HEK293T (cell line): ENCODE data around the gene SLC35F3.

Source experiments
- CTCF ChIA-PET: fragments of 350-600 bp; formaldehyde crosslinking; extraction: SDS; loops from one replicate; lab custom pipeline; 2021; ENCODE audit warnings: antibody characterized with exemption, inconsistent platforms; lab: Yijun Ruan, JAX
- POLR2A ChIA-PET: fragments of 350-600 bp; formaldehyde crosslinking; extraction: SDS; loops from one replicate; lab custom pipeline; 2020; ENCODE audit warnings: antibody characterized with exemption, inconsistent platforms; lab: Yijun Ruan, JAX
- DNase-seq: peaks from one replicate; pipeline ENCODE4 v3.0.0; 2012; ENCODE audit warnings: mixed read lengths; ENCODE audit errors: extremely low spot score
- ARNT ChIP-seq: fragments of 450-650 bp; IDR thresholded peaks from 2 replicates; pipeline ENCODE4 v1.6.1; 2017; ENCODE audit warnings: mild to moderate bottlenecking
- BHLHE40 ChIP-seq: fragments of 450-650 bp; IDR thresholded peaks from 2 replicates; pipeline ENCODE4 v1.6.1; 2016; ENCODE audit warnings: mild to moderate bottlenecking, moderate library complexity, borderline replicate concordance
- CTBP1 ChIP-seq: fragments of 450-650 bp; IDR thresholded peaks from 2 replicates; pipeline ENCODE4 v1.6.1; 2016; ENCODE audit warnings: borderline replicate concordance
- ELF4 ChIP-seq: fragments of 450-650 bp; IDR thresholded peaks from 2 replicates; pipeline ENCODE4 v1.6.1; 2017; ENCODE audit warnings: antibody characterized with exemption
- FOXA1 ChIP-seq: fragments of 450-650 bp; IDR thresholded peaks from 2 replicates; pipeline ENCODE4 v1.6.1; 2016; ENCODE audit warnings: mild to moderate bottlenecking
- FOXK2 ChIP-seq: fragments of 450-650 bp; IDR thresholded peaks from 2 replicates; pipeline ENCODE4 v1.6.1; 2016; ENCODE audit warnings: mild to moderate bottlenecking
- FOXM1 ChIP-seq: fragments of 450-650 bp; IDR thresholded peaks from 2 replicates; pipeline ENCODE4 v1.6.1; 2017; ENCODE audit warnings: mild to moderate bottlenecking, borderline replicate concordance
- HDGF ChIP-seq: fragments of 450-650 bp; IDR thresholded peaks from 2 replicates; pipeline ENCODE4 v1.6.1; 2017; ENCODE audit warnings: antibody characterized with exemption, borderline replicate concordance
- L3MBTL2 ChIP-seq: fragments of 450-650 bp; conservative IDR thresholded peaks from 2 replicates; pipeline ENCODE4 v1.6.1; 2016; ENCODE audit warnings: mild to moderate bottlenecking
- LEF1 ChIP-seq: fragments of 450-650 bp; IDR thresholded peaks from 2 replicates; pipeline ENCODE4 v1.6.1; 2017; ENCODE audit warnings: mild to moderate bottlenecking, borderline replicate concordance
- NFRKB ChIP-seq: fragments of 450-650 bp; IDR thresholded peaks from 2 replicates; pipeline ENCODE4 v1.6.1; 2016; ENCODE audit warnings: mild to moderate bottlenecking, moderate library complexity
- PKNOX1 ChIP-seq: fragments of 450-650 bp; IDR thresholded peaks from 2 replicates; pipeline ENCODE4 v1.6.1; 2016
- SP1 ChIP-seq: fragments of 450-650 bp; IDR thresholded peaks from 2 replicates; pipeline ENCODE4 v1.6.1; 2017
- SUZ12 ChIP-seq: fragments of 450-650 bp; IDR thresholded peaks from 2 replicates; pipeline ENCODE4 v1.6.1; 2016; ENCODE audit warnings: mild to moderate bottlenecking
- TARDBP ChIP-seq: fragments of 450-650 bp; IDR thresholded peaks from 2 replicates; pipeline ENCODE4 v1.6.1; 2016
- ZNF384 ChIP-seq: fragments of 450-650 bp; IDR thresholded peaks from 2 replicates; pipeline ENCODE4 v1.6.1; 2016

The SLC35F3 gene

GRCh38 chr1:233971753-233972152 lies 67.3 kb downstream of the SLC35F3 start:
- DNase-seq, result no peak
- CTCF ChIA-PET, result no interaction called here
- POLR2A ChIA-PET, result no interaction called here
- TF ChIP-seq FOXK2 (no peak), ARNT (no peak), ZNF384 (no peak), HDGF (no peak), PKNOX1 (no peak), LEF1 (no peak), SP1 (no peak), CTBP1 (no peak), ELF4 (no peak), NFRKB (no peak)

- no peak for DNase-seq
- ChIA-PET CTCF (no interaction called here), POLR2A (no interaction called here)
- TF ChIP-seq ZNF384, result no peak
- no peak for TF ChIP-seq LEF1
- no peak for TF ChIP-seq HDGF
- TF ChIP-seq NFRKB, result no peak
- no peak for TF ChIP-seq PKNOX1
- TF ChIP-seq ARNT, result no peak
- no peak for TF ChIP-seq FOXA1
- TF ChIP-seq CTBP1, result no peak
- TF ChIP-seq L3MBTL2, result no peak
- TF ChIP-seq ELF4, result no peak
- no peak for TF ChIP-seq SUZ12
Measured at GRCh38 chr1:233972563-233972950, 68.1 kb downstream of the SLC35F3 start.

GRCh38 chr1:233972951-233973635 lies 68.6 kb downstream of the SLC35F3 start:
- ChIA-PET CTCF (no interaction called here), POLR2A (interaction anchor here (0.7 kb wide), 1 partner anchor 9 kb away, joined by 3 read pairs; no protein-coding TSS in a partner anchor)
- TF ChIP-seq BHLHE40, result no peak
- TF ChIP-seq L3MBTL2, result no peak
- TF ChIP-seq SP1, result no peak
- no peak for TF ChIP-seq ELF4
- TF ChIP-seq TARDBP, result no peak
- no peak for TF ChIP-seq CTBP1
- no peak for TF ChIP-seq NFRKB
- TF ChIP-seq LEF1, result no peak
- no peak for TF ChIP-seq ARNT
- TF ChIP-seq PKNOX1, result no peak
- TF ChIP-seq ZNF384, result no peak
- TF ChIP-seq FOXK2, result no peak
- TF ChIP-seq SUZ12, result no peak
- no peak for TF ChIP-seq HDGF
- no peak for TF ChIP-seq FOXM1
- TF ChIP-seq FOXA1, result no peak
- no peak for DNase-seq

- CTCF ChIA-PET, result no interaction called here
- TF ChIP-seq PKNOX1, result no peak
- TF ChIP-seq ZNF384, result no peak
- TF ChIP-seq CTBP1, result no peak
- TF ChIP-seq ELF4, result no peak
- TF ChIP-seq L3MBTL2, result no peak
- TF ChIP-seq LEF1, result no peak
- no peak for TF ChIP-seq SUZ12
- no peak for TF ChIP-seq TARDBP
- TF ChIP-seq HDGF, result no peak
- no peak for TF ChIP-seq FOXK2
- no peak for TF ChIP-seq FOXA1
- POLR2A ChIA-PET, result no interaction called here
- DNase-seq, result no peak
Measured at GRCh38 chr1:233975486-233975885, 71.0 kb downstream of the SLC35F3 start.

GRCh38 chr1:233981042-233981675 lies 76.7 kb downstream of the SLC35F3 start:
- ChIA-PET POLR2A (no interaction called here), CTCF (no interaction called here)

More at GRCh38 chr1:233981042-233981675, 76.7 kb downstream of the SLC35F3 start:
- TF ChIP-seq CTBP1 (no peak), FOXM1 (no peak), FOXA1 (no peak), ELF4 (no peak), NFRKB (no peak), SUZ12 (no peak), TARDBP (no peak), L3MBTL2 (no peak), LEF1 (no peak), ARNT (no peak), FOXK2 (no peak), HDGF (no peak), SP1 (no peak), ZNF384 (no peak), BHLHE40 (no peak), PKNOX1 (no peak)
- no peak for DNase-seq
